HUDEP-2 (cell line): ENCODE results near the gene IREB2.

Source experiments
- DNase-seq, 76 experiments: peaks; one replicate each; lab custom pipeline; 2025; ENCODE audit not compliant: unreplicated experiment in 76 of 76; lab: John Stamatoyannopoulos, UW

Gene IREB2

GRCh38 chr15:78540141-78540870, 102.3 kb downstream of the IREB2 start, which contains the start of gene PSMA4:
PSMA4 (plus strand) TSS chr15:78540444; CDS start chr15:78541928, 1,484 bp downstream.
- peak in 75 of 76 experiments; percentile 32 to 91 (median 82) for DNase-seq

- DNase-seq: peak in 11 of 76 experiments; percentile 6 to 41 (median 15)
Measured at GRCh38 chr15:78540871-78541743, 103.1 kb downstream of the IREB2 start.

GRCh38 chr15:78541744-78542034, 103.7 kb downstream of the IREB2 start:
- no peak for DNase-seq

GRCh38 chr15:78542647-78543046, 104.6 kb downstream of the IREB2 start:
- no peak for DNase-seq

- DNase-seq: no peak
Measured at GRCh38 chr15:78550194-78550593, 112.2 kb downstream of the IREB2 start.

GRCh38 chr15:78550815-78551214, 112.8 kb downstream of the IREB2 start:
- DNase-seq: no peak
